Measurements from ENCODE around the gene CPSF4.

The CPSF4 gene
- 26.8 to 65.4 (median 43.1) reads per million in 9 experiments for total RNA-seq

DNA sequence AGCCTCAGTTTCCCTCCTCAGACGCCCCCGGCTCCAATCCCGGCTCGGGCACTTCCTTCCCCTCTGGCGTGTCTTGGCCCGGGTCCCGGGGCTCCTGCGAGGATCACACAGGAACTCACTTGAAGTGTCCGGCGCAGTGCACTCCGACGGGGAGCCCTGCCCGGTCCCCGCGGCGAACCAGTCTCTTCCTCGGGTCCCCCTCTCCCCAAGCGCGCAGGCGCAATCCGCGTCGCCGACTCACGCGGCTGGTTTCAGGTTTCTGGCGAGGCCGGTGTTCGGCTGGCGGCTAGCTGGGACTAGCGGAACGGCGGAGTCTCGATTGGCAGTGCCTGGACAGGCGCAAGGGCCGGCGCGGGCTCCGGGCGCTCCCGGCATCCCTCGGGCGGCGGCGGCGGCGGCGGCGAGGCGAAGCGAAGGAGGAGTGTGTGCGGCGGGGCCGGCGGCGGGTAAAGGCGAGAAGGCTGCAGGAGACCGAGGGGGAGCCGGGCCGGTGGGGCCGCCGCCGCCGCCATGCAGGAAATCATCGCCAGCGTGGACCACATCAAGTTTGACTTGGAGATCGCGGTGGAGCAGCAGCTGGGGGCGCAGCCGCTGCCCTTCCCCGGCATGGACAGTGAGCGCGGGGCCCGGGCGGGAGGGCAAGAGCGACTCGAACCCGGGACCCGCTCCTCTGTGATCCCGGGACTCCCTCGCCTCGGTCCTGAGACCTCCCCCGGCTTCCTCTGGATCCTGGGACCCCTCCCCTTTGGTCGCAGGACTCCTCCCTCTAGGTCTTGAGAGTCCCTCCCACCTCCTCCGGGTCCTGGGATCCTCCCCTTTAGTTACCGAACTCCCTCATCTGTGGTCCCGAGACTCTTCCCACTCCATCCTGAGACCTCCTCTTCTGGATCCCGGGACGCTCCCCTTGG, at the start of gene CPSF4, which contains the start of gene PTCD1:
TSS of gene CPSF4 (plus strand) at position 371 of the 908 bp plus-strand sequence. CDS start at position 511, 140 bp downstream.
TSS of gene PTCD1 (minus strand) at position 226 of the 908 bp plus-strand sequence. CDS start 3,556 bp downstream, outside the sequence.
- H3K27ac Mint-ChIP-seq: peak within 1 kb of the TSS; percentile 96 to 98
- H3K4me3 Mint-ChIP-seq: peak within 1 kb of the TSS; percentile 97 to 99
- DNase-seq: peak; percentile 78 to 83 (median 79)

DNA sequence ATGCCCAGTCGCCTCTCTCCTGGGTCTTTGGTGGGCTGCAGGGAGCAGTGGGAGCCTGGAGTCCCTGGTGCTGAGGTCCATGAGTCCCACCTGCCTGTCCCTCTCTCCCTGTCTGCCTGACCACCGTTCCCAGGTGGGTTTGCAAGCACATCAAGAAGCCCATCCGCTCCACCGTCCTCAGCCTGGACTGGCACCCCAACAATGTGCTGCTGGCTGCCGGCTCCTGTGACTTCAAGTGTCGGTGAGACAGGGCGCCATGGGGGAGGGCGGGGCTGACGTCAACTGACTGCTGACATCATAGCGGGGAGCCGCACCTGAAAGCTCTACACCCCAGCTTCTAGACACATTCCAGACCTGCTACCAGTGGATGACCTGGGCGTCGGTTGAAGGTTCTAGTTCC, 49.0 kb upstream of the CPSF4 start:
- Mint-ChIP-seq H3K4me3 (no peak overlapping the region), H3K36me3 (ENCODE audit: insufficient read depth) (peaks cover 90% of the 10 kb centered on the region), H3K27me3 (no peaks in the 10 kb centered on the region), H3K27ac (peak overlapping the region in 1 of 2 donors; percentile 25), H3K9me3 (no peaks in the 10 kb centered on the region), H3K4me1 (ENCODE audit: low read depth in 2 of 2) (peaks cover 10 to 22% of the 10 kb centered on the region in 2 donors)
- ATAC-seq (replicated peaks): no peak
- no peak for DNase-seq

More for the DNA sequence above, at the start of gene CPSF4, which contains the start of gene PTCD1:
- H3K9me3 Mint-ChIP-seq: no peaks in the 10 kb centered on the region
- H3K36me3 Mint-ChIP-seq (ENCODE audit: insufficient read depth): peaks cover 20% of the 10 kb centered on the region
- peaks cover 27 to 28% of the 10 kb centered on the region in 2 donors for H3K4me1 Mint-ChIP-seq (ENCODE audit: low read depth in 2 of 2)
- no peaks in the 10 kb centered on the region for H3K27me3 Mint-ChIP-seq
- peak; percentile 86 for ATAC-seq (replicated peaks)

DNA sequence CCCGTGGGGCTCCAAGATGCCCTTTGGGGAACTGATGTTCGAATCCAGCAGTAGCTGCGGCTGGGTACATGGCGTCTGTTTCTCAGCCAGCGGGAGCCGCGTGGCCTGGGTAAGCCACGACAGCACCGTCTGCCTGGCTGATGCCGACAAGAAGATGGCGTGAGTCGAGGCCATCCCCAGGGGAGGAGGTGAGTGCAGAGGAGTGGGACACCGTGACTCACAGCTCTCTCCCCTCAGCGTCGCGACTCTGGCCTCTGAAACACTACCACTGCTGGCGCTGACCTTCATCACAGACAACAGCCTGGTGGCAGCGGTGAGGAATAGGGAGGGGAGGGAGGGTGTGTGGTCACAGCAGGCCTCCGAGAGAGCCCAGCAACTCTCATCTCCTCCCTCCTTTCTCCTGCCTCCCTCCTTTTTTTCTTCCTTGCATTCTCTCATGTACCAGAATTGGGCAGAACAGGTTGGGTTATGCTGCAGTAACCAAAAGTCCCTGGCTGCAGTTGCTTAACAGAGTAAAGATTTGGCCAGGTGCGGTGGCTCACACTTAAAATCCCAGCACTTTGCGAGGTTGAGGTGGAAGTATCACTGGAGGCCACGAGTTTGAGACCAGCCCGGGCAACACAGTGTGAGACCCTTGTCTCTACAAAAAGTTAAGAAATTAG, 47.7 kb upstream of the CPSF4 start:
- Mint-ChIP-seq H3K36me3 (ENCODE audit: insufficient read depth) (peaks cover 96% of the 10 kb centered on the region), H3K27ac (no peak overlapping the region), H3K9me3 (no peaks in the 10 kb centered on the region), H3K4me1 (ENCODE audit: low read depth in 2 of 2) (peaks cover 10 to 17% of the 10 kb centered on the region in 2 donors), H3K27me3 (no peaks in the 10 kb centered on the region), H3K4me3 (peak overlapping the region in 1 of 2 donors; percentile 78)
- DNase-seq: no peak
- ATAC-seq (replicated peaks): no peak

DNA sequence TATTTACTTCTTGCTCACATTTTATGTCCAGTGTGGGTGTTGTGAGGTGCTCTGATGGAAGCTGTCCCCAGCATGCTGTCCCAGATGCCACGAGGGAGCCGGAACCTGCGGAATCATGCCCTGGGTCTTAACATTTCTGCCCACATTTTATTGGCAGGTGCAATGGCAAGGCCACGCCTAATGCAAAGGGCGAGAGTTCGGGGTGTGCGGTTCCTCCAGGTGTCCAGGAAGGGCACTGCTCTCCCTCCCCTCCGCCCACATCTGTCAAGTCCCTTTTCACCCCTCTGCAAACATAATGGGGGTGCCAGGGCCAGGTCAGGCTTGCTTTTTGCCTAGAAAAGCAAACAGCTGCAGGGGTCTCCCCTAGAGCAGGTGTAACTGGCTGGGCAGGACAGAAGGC, 46.7 kb upstream of the CPSF4 start:
- Mint-ChIP-seq H3K9me3 (no peaks in the 10 kb centered on the region), H3K4me3 (peak overlapping the region; percentile 31 to 78), H3K4me1 (ENCODE audit: low read depth in 2 of 2) (peaks cover 10 to 17% of the 10 kb centered on the region in 2 donors), H3K36me3 (ENCODE audit: insufficient read depth) (peaks cover 94% of the 10 kb centered on the region), H3K27me3 (no peaks in the 10 kb centered on the region), H3K27ac (peak overlapping the region in 1 of 2 donors; percentile 90)
- DNase-seq: no peak
- no peak for ATAC-seq (replicated peaks)

DNA sequence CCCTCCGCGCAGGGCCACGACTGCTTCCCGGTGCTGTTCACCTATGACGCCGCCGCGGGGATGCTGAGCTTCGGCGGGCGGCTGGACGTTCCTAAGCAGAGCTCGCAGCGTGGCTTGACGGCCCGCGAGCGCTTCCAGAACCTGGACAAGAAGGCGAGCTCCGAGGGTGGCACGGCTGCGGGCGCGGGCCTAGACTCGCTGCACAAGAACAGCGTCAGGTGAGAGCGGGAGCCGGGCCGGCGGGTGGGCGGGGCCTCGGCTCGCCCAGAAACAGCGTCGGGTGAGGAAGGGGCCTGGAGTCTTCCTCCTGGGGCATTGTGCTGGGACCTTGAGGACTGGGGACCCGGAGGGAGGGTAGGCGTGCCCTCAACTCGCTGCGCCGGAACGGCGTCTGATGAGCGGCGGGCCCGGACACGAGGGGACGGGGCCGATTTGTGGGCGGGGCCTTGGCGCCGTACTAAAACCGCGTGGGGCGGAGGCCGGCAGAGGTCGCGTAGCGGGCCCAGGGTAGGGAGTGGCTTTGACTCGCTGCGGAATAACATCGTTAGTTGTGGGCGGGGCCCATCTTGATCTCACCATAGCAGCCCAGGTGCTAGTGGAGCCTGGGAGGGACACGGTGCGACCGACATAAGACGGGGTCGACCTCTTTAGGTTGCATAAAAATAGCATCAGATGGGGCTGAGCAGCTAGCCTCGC, 45.9 kb upstream of the CPSF4 start:
- no peaks in the 10 kb centered on the region for H3K27me3 Mint-ChIP-seq
- H3K4me1 Mint-ChIP-seq (ENCODE audit: low read depth in 2 of 2): peaks cover 13 to 19% of the 10 kb centered on the region in 2 donors
- no peaks in the 10 kb centered on the region for H3K9me3 Mint-ChIP-seq
- ATAC-seq (replicated peaks) (peak; percentile 97), DNase-seq (peak; percentile 68 to 86 (median 82))
- peak overlapping the region; percentile 87 to 90 for H3K27ac Mint-ChIP-seq
- peaks cover 87% of the 10 kb centered on the region for H3K36me3 Mint-ChIP-seq (ENCODE audit: insufficient read depth)
- peak overlapping the region; percentile 67 to 78 for H3K4me3 Mint-ChIP-seq

DNA sequence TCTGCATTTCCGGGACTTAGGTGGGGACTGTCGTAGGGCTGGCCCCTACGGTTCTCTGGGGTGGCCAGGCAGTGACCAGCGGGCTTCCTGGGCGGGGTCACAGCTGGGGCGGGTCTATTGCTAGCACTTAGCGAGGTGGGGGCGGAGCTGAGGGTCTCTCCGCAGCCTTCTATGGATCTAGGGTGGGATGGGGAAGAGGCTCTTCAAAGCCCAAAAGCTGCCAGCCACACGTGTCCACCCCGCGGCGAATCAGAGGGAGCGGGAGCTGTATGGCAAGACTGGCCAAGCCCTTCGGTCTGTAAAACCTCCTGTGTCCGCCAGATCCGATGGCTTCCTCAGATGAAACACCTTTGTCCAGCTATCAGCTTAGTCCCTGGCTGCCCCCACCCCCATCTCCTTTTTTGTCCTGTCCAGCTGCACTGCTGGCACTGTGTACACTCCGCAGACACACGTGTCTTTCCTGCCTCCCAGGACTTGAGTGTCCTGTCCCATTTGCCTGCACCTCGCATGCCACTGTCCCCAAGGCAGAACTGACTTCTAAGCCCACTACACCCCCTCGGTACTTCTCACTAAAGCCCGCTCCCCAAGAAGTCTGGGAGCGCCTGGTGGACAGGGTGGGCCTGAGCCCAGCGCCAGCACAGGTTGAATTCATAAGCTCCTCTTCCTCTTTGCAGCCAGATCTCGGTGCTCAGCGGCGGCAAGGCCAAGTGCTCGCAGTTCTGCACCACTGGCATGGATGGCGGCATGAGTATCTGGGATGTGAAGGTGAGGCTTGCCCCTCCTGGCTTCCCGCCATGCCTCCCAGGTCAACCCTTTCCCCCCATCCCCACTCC, 45.2 kb upstream of the CPSF4 start:
- H3K4me3 Mint-ChIP-seq: peak overlapping the region; percentile 67 to 78
- H3K27me3 Mint-ChIP-seq: no peaks in the 10 kb centered on the region
- H3K9me3 Mint-ChIP-seq: no peaks in the 10 kb centered on the region
- H3K4me1 Mint-ChIP-seq (ENCODE audit: low read depth in 2 of 2): peaks cover 18 to 22% of the 10 kb centered on the region in 2 donors
- DNase-seq (no peak), ATAC-seq (replicated peaks) (no peak)
- H3K27ac Mint-ChIP-seq: peak overlapping the region; percentile 87 to 90
- H3K36me3 Mint-ChIP-seq (ENCODE audit: insufficient read depth): peaks cover 82% of the 10 kb centered on the region

DNA sequence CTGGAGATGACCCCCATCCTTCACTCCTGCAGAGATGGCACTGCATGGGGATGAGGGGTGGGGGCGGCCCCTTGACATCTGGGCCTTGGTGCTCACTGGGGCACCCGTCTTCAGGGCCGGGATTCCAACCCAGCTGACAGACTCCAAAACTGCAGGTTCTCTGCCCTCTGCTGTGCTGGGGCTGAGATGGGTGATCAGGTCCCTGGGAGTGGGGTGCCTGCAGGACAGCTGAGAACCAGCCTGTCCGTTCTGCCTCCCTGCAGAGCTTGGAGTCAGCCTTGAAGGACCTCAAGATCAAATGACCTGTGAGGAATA, 44.6 kb upstream of the CPSF4 start:
- H3K27ac Mint-ChIP-seq: peak overlapping the region; percentile 87 to 90
- no peak for ATAC-seq (replicated peaks)
- H3K9me3 Mint-ChIP-seq: no peaks in the 10 kb centered on the region
- peaks cover 23 to 24% of the 10 kb centered on the region in 2 donors for H3K4me1 Mint-ChIP-seq (ENCODE audit: low read depth in 2 of 2)
- peaks cover 78% of the 10 kb centered on the region for H3K36me3 Mint-ChIP-seq (ENCODE audit: insufficient read depth)
- no peak for DNase-seq
- no peaks in the 10 kb centered on the region for H3K27me3 Mint-ChIP-seq
- peak overlapping the region in 1 of 2 donors; percentile 78 for H3K4me3 Mint-ChIP-seq

DNA sequence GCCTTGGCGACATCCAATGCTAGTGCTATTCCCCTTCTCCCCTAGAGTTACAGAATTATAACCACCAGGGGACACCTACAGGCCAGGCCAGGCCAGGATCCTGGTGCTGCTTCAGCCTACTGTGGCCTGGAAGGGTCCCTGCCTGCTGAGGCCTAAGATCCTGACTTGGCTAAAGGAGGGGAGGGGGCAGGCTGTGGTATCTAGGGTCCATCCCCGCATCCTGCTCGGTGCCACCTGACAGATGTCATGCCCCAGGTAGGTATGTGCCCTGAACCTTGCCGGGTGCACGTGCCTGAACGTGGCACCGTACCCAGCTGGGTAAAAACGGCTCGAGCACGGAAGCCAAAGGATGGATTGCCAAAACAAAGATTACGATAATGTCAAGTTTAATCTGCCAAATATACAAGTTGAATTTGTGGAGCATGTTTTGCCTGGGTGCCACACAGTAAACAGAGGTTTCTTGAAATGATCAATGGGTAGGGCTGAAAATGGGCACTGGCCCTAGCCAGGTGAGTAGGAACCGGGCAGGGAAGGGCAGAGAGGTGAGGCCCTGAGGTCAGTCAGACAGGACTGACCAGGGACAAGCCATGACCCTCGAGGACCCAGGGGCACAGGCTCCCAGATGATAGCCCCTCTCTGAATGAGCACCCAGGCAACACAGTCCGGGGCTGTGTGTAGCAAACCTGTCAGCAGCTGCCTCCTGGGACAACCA, 43.0 kb upstream of the CPSF4 start:
- ATAC-seq (replicated peaks) (no peak), DNase-seq (no peak)
- Mint-ChIP-seq H3K4me1 (ENCODE audit: low read depth in 2 of 2) (peaks cover 24 to 29% of the 10 kb centered on the region in 2 donors), H3K4me3 (no peak overlapping the region), H3K9me3 (no peaks in the 10 kb centered on the region), H3K36me3 (ENCODE audit: insufficient read depth) (peaks cover 69% of the 10 kb centered on the region), H3K27ac (peak overlapping the region in 1 of 2 donors; percentile 44), H3K27me3 (no peaks in the 10 kb centered on the region)

DNA sequence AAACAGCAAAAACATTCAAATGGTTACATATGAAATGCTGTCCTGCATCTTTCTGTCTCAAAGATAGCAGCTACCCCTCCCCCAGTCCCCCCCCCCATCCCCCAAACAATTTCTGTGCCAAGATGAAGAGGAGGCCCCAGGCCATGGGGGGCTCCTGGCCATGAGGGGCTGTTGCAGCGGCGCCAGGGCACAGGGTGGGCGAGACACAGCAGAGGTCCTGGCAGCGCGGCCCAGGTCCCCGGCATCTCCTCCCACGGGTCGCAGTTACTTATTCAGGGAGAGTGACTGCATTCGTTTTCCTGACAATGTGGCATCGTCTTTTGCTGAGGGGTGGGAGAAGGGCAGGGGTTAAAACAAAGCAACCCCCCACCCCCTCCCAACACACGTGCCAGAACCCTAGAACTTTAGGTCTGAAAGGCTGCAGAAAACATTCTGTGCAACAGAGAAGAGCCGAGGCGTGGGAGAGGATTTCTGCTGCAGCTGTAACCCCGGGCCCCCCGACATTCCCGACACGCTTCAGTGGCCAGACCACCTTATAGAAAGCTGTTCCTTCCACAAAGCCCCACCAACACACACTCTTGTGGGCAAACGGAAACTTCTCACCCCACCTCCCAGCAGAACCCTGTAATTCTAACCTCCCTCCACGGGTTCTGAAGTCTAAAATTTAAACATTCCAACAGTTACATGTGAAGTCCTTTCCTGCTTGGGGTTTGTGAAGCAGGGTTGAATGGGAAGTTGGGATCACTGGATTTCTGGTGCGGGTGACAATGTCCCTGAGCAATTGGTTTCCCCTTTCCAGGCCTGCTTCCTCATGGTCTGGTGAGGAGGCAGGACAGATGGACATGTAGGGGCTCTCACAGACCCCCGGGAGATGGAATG, 42.1 kb upstream of the CPSF4 start:
- no peak for ATAC-seq (replicated peaks)
- Mint-ChIP-seq H3K36me3 (ENCODE audit: insufficient read depth) (peaks cover 69% of the 10 kb centered on the region), H3K4me1 (ENCODE audit: low read depth in 2 of 2) (peaks cover 24 to 29% of the 10 kb centered on the region in 2 donors), H3K9me3 (no peaks in the 10 kb centered on the region), H3K27ac (peak overlapping the region; percentile 22 to 75), H3K4me3 (no peak overlapping the region), H3K27me3 (no peaks in the 10 kb centered on the region)
- DNase-seq: no peak

DNA sequence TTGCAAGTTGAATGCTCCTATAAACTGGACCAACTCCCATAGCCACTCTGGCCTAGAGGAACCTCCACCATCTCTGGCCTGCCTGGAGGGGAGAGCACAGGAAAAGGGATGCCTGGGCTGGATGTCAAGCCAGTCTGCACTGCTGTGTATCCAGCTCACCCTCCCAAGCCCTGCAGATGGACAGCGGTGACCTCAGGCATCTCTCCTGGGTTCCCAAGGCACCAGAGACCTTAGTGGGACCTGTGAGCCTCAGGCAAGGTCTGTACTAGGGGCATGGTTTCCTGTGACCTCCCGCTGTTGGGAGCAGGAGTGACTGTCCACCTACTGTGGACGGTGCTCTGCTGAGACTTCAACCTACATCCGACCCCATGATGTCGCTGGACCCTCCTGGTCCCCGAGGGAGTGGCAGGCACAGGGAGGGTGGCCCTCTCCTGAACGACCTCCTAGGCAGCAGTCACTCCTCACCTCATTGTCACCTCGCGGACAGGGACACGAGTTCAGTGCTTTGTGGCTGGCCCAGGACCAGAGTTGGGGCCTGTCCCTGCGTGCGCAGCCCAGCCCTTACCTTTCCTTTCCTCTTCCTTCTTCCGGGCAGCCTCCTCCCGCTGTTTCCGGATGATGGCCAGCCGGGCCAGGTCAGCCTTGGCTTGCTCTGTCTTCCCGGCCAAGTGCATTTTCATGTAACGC, 41.3 kb upstream of the CPSF4 start:
- Mint-ChIP-seq H3K4me3 (no peak overlapping the region), H3K27me3 (no peaks in the 10 kb centered on the region), H3K27ac (peak overlapping the region; percentile 22 to 75), H3K36me3 (ENCODE audit: insufficient read depth) (peaks cover 70% of the 10 kb centered on the region), H3K9me3 (no peaks in the 10 kb centered on the region), H3K4me1 (ENCODE audit: low read depth in 2 of 2) (peaks cover 22 to 29% of the 10 kb centered on the region in 2 donors)
- ATAC-seq (replicated peaks) (no peak), DNase-seq (no peak)

DNA sequence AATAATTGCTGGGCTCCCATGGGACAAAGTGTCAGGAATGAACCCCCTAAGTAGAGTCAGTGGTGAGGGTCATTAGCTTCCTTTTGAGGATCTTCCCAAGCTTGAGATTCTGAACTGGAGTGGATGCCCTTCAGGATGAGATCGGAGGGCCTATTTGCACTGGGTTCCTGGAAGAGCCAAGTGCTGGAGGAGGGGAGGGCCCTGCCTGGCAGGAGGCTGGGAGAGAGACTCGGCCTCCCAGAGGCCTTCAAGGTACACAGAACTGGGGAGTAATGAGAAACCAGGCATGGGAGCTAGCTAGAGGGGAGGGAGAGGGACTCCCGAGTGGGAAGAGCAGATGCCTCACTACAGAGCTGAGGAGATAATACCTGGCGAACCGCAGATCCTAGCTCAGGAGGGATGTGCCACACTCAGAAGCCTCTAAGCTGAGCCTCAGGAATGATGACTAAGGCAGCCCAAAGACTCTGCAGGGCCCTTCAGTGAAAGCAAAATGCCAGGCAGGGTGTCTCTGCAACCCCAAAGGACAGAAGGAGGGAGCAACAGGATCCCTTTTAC, 39.8 kb upstream of the CPSF4 start:
- Mint-ChIP-seq H3K36me3 (ENCODE audit: insufficient read depth) (peaks cover 66% of the 10 kb centered on the region), H3K4me3 (no peak overlapping the region), H3K27me3 (no peaks in the 10 kb centered on the region), H3K4me1 (ENCODE audit: low read depth in 2 of 2) (peaks cover 22 to 28% of the 10 kb centered on the region in 2 donors), H3K27ac (peak overlapping the region in 1 of 2 donors; percentile 75), H3K9me3 (no peaks in the 10 kb centered on the region)
- ATAC-seq (replicated peaks) (no peak), DNase-seq (no peak)
